Measurements from ENCODE around the gene LMX1B. TPM values are rescaled to one million over a fixed set of nuclear protein-coding genes. Genes with fewer than 3 reads are reported as not detected.

LMX1B gene
- total RNA-seq, 2 donors from 2014 or later = not detected

GRCh38 chr9:126682928-126683697 is 69.4 kb downstream of the LMX1B start:
- H3K4me3 Mint-ChIP-seq = no peak overlapping the region
- peaks cover 52 to 72% of the 10 kb centered on the region in 2 donors for H3K27me3 Mint-ChIP-seq
- H3K36me3 Mint-ChIP-seq = no peaks in the 10 kb centered on the region
- DNase-seq (ENCODE audit: low spot score) = no peak
- peaks cover 0 to 2% of the 10 kb centered on the region in 2 donors for H3K4me1 Mint-ChIP-seq (ENCODE audit: low read depth in 2 of 2)
- H3K27ac Mint-ChIP-seq = no peak overlapping the region
- H3K9me3 Mint-ChIP-seq = no peaks in the 10 kb centered on the region
- no peak for ATAC-seq

GRCh38 chr9:126683698-126684044 is 69.9 kb downstream of the LMX1B start:
- ATAC-seq = no peak
- H3K4me1 Mint-ChIP-seq (ENCODE audit: low read depth in 2 of 2) = peaks cover 0 to 2% of the 10 kb centered on the region in 2 donors
- H3K36me3 Mint-ChIP-seq = no peaks in the 10 kb centered on the region
- peaks cover 52 to 72% of the 10 kb centered on the region in 2 donors for H3K27me3 Mint-ChIP-seq
- no peak overlapping the region for H3K4me3 Mint-ChIP-seq
- no peaks in the 10 kb centered on the region for H3K9me3 Mint-ChIP-seq
- no peak for DNase-seq (ENCODE audit: low spot score)
- H3K27ac Mint-ChIP-seq = no peak overlapping the region

GRCh38 chr9:126684345-126684744 is 70.6 kb downstream of the LMX1B start:
- no peaks in the 10 kb centered on the region for H3K36me3 Mint-ChIP-seq
- DNase-seq (ENCODE audit: low spot score) (no peak), ATAC-seq (no peak)
- H3K4me1 Mint-ChIP-seq (ENCODE audit: low read depth in 2 of 2) = peaks cover 0 to 2% of the 10 kb centered on the region in 2 donors
- no peak overlapping the region for H3K4me3 Mint-ChIP-seq
- H3K27ac Mint-ChIP-seq = no peak overlapping the region
- H3K27me3 Mint-ChIP-seq = peaks cover 50 to 65% of the 10 kb centered on the region in 2 donors
- H3K9me3 Mint-ChIP-seq = no peaks in the 10 kb centered on the region

- Mint-ChIP-seq H3K4me1 (ENCODE audit: low read depth in 2 of 2) (peaks cover 0 to 6% of the 10 kb centered on the region in 2 donors), H3K4me3 (no peak overlapping the region), H3K27ac (no peak overlapping the region), H3K36me3 (no peaks in the 10 kb centered on the region), H3K27me3 (peaks cover 52 to 65% of the 10 kb centered on the region in 2 donors), H3K9me3 (no peaks in the 10 kb centered on the region)
- DNase-seq (ENCODE audit: low spot score) (no peak), ATAC-seq (no peak)
Measured at GRCh38 chr9:126684965-126685465, 71.3 kb downstream of the LMX1B start.

GRCh38 chr9:126687930-126688461 is 74.3 kb downstream of the LMX1B start:
- peaks cover 41 to 46% of the 10 kb centered on the region in 2 donors for H3K27me3 Mint-ChIP-seq
- no peak for DNase-seq (ENCODE audit: low spot score)
- H3K9me3 Mint-ChIP-seq = no peaks in the 10 kb centered on the region
- no peak overlapping the region for H3K4me3 Mint-ChIP-seq
- no peak for ATAC-seq
- peaks cover 0 to 6% of the 10 kb centered on the region in 2 donors for H3K4me1 Mint-ChIP-seq (ENCODE audit: low read depth in 2 of 2)
- no peak overlapping the region for H3K27ac Mint-ChIP-seq
- H3K36me3 Mint-ChIP-seq = no peaks in the 10 kb centered on the region

- DNase-seq (ENCODE audit: low spot score) (no peak), ATAC-seq (no peak)
- H3K36me3 Mint-ChIP-seq = no peaks in the 10 kb centered on the region
- H3K4me1 Mint-ChIP-seq (ENCODE audit: low read depth in 2 of 2) = peaks cover 0 to 4% of the 10 kb centered on the region in 2 donors
- no peak overlapping the region for H3K27ac Mint-ChIP-seq
- H3K4me3 Mint-ChIP-seq = no peak overlapping the region
- H3K27me3 Mint-ChIP-seq = peaks cover 39 to 42% of the 10 kb centered on the region in 2 donors
- H3K9me3 Mint-ChIP-seq = no peaks in the 10 kb centered on the region
Measured at GRCh38 chr9:126688617-126689016, 74.9 kb downstream of the LMX1B start.

- Mint-ChIP-seq H3K9me3 (no peaks in the 10 kb centered on the region), H3K4me3 (no peak overlapping the region), H3K4me1 (ENCODE audit: low read depth in 2 of 2) (peaks cover 0 to 3% of the 10 kb centered on the region in 2 donors), H3K27me3 (peaks cover 33 to 36% of the 10 kb centered on the region in 2 donors), H3K36me3 (no peaks in the 10 kb centered on the region), H3K27ac (no peak overlapping the region)
- ATAC-seq = no peak
- peak; percentile 22 for DNase-seq (ENCODE audit: low spot score)
Measured at GRCh38 chr9:126689027-126689825, 75.5 kb downstream of the LMX1B start.

- H3K27ac Mint-ChIP-seq = peak overlapping the region in 1 of 2 donors; percentile 35
- H3K4me3 Mint-ChIP-seq = no peak overlapping the region
- peaks cover 23 to 26% of the 10 kb centered on the region in 2 donors for H3K27me3 Mint-ChIP-seq
- peaks cover 0 to 12% of the 10 kb centered on the region in 2 donors for H3K4me1 Mint-ChIP-seq (ENCODE audit: low read depth in 2 of 2)
- H3K9me3 Mint-ChIP-seq = no peaks in the 10 kb centered on the region
- ATAC-seq (peak; percentile 28 to 54), DNase-seq (ENCODE audit: low spot score) (peak; percentile 62)
- no peaks in the 10 kb centered on the region for H3K36me3 Mint-ChIP-seq
Measured at GRCh38 chr9:126690431-126691051, 76.8 kb downstream of the LMX1B start.

GRCh38 chr9:126692041-126692758 is 78.5 kb downstream of the LMX1B start:
- H3K27ac Mint-ChIP-seq = no peak overlapping the region
- DNase-seq (ENCODE audit: low spot score) (peak; percentile 37), ATAC-seq (no peak)
- peaks cover 0 to 12% of the 10 kb centered on the region in 2 donors for H3K4me1 Mint-ChIP-seq (ENCODE audit: low read depth in 2 of 2)
- H3K27me3 Mint-ChIP-seq = peaks cover 11 to 21% of the 10 kb centered on the region in 2 donors
- no peaks in the 10 kb centered on the region for H3K36me3 Mint-ChIP-seq
- H3K4me3 Mint-ChIP-seq = no peak overlapping the region
- no peaks in the 10 kb centered on the region for H3K9me3 Mint-ChIP-seq

- H3K9me3 Mint-ChIP-seq = no peaks in the 10 kb centered on the region
- peaks cover 0 to 12% of the 10 kb centered on the region in 2 donors for H3K4me1 Mint-ChIP-seq (ENCODE audit: low read depth in 2 of 2)
- H3K27me3 Mint-ChIP-seq = peaks cover 11 to 23% of the 10 kb centered on the region in 2 donors
- no peaks in the 10 kb centered on the region for H3K36me3 Mint-ChIP-seq
- no peak for ATAC-seq
- no peak overlapping the region for H3K4me3 Mint-ChIP-seq
- H3K27ac Mint-ChIP-seq = no peak overlapping the region
- peak; percentile 55 for DNase-seq (ENCODE audit: low spot score)
Measured at GRCh38 chr9:126692759-126693427, 79.2 kb downstream of the LMX1B start.

GRCh38 chr9:126693428-126693944 is 79.8 kb downstream of the LMX1B start:
- peak in 1 of 2 donors; percentile 12 for ATAC-seq

More at GRCh38 chr9:126693428-126693944, 79.8 kb downstream of the LMX1B start:
- no peak overlapping the region for H3K4me3 Mint-ChIP-seq
- H3K27me3 Mint-ChIP-seq = peaks cover 11 to 26% of the 10 kb centered on the region in 2 donors
- no peak overlapping the region for H3K27ac Mint-ChIP-seq
- DNase-seq (ENCODE audit: low spot score) = peak; percentile 60
- no peaks in the 10 kb centered on the region for H3K36me3 Mint-ChIP-seq
- H3K4me1 Mint-ChIP-seq (ENCODE audit: low read depth in 2 of 2) = peaks cover 0 to 12% of the 10 kb centered on the region in 2 donors
- no peaks in the 10 kb centered on the region for H3K9me3 Mint-ChIP-seq
